ENCODE results near the gene JMJD7.

- TF ChIP-seq TCF4 (CRISPR knock-in tag; IDR thresholded peaks at IDR 0.05; ENCODE audit: borderline replicate concordance) = no peak
- TF ChIP-seq PATZ1 (CRISPR knock-in tag; IDR thresholded peaks at IDR 0.05; ENCODE audit: borderline replicate concordance) = no peak
- no peak for TF ChIP-seq ZNF70 (CRISPR knock-in tag; IDR thresholded peaks at IDR 0.05)
- TF ChIP-seq SNAI2 (CRISPR knock-in tag; IDR thresholded peaks at IDR 0.05) = no peak
- no peak for TF ChIP-seq CSRNP3 (CRISPR knock-in tag; IDR thresholded peaks at IDR 0.05)
- TF ChIP-seq GLIS3 (CRISPR knock-in tag; IDR thresholded peaks at IDR 0.05) = no peak
- no peak for TF ChIP-seq OSR1 (CRISPR knock-in tag; IDR thresholded peaks at IDR 0.05)
- TF ChIP-seq ESRRG (CRISPR knock-in tag; IDR thresholded peaks at IDR 0.05) = no peak
- TF ChIP-seq RARB (CRISPR knock-in tag; IDR thresholded peaks at IDR 0.05) = no peak
- no peak for TF ChIP-seq CSDC2 (CRISPR knock-in tag; IDR thresholded peaks at IDR 0.05)
Measured at GRCh38 chr15:41820791-41821423, 7.0 kb upstream of the JMJD7 start.
